AG08396 (cell line): ENCODE results near the gene JMJD1C.
"Not testable (repeated sequence)": the region's sequence is repeated elsewhere in the genome, so short reads cannot be mapped to it uniquely, and the experiment has no call there.

ENCODE experiments used
- DNase-seq: peaks from one replicate; pipeline ENCODE4 v3.0.0; 2012; ENCODE audit warnings: low spot score, mixed read lengths

The JMJD1C gene

GRCh38 chr10:63465293-63466143, at the start of gene JMJD1C:
Gene JMJD1C (minus strand): TSS chr10:63465977. CDS start chr10:63465662, 315 bp downstream.
- peak; percentile 89 for DNase-seq

DNA sequence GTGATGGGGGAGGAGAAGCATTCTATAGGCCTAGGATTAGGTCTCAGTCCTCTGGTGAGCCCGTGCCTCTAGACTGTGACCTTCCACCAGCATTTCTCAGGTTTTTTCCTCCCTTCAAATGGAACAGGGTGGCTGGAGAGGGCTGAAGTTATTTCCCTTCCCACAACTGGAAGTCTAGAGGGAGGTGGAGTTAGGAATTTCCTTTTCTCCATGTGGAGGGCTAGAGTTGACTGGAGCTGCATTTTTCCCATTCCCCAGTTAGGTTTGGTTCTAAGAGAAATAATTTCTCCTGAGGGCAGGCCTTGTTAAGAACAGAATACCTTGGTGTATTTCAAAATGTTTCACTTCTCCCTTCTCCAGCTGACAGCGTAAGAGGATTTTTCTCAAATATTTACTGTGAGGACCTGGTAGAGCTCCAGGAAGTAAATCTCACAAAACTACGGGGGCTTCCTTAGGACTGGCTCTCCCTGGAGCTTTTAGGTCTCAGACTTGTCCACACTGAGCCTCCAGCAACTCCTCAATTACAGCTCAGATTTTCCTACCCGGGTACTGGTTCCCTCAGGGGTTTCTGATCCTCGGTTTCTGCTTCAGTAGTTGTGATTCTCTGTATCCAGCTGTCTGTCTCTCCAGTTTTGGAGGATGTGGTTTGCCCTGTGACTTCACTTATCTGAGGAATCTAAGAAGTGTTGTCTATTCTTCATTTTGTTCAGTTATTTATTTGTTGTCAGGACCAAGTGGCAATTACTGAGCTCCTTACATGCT, 49.4 kb upstream of the JMJD1C start:
- peak; percentile 32 for DNase-seq

DNA sequence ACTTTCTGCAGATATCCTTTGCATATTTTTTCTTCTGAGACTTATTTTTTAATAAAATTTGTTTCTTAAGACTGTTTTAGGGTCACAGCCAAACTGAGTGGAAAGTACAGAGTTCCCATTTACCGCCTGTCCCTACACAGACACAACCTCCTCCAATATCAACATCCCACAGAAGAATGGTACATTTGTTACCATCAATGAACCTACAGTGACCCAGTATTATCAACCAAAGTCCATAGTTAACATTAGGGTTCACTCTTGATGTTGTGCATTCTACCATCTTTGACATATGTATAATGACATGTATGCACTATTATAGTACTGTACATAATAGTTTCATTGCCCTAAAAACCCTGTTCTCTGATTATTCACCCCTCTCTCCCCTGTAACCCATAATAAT, 40.8 kb upstream of the JMJD1C start:
- DNase-seq, result no peak

DNA sequence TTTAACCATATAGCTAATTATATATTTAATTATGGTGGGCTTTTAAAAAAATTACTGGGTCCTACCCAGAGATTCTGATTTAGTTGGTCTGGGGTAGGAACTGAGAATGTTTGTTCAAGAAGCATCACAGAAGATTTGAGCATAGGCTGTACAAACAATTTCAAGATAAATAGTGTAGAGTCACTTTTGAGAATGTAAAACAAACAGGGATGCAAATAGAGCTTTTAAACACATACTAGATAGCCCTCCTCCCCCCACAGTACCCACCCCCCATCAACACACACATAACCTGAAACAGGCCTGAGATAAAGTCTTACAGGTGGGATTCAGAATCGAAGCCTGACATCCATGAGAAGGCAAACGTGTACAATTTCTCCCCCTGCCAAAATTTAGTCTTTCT, 39.8 kb upstream of the JMJD1C start:
- DNase-seq, result no peak

DNA sequence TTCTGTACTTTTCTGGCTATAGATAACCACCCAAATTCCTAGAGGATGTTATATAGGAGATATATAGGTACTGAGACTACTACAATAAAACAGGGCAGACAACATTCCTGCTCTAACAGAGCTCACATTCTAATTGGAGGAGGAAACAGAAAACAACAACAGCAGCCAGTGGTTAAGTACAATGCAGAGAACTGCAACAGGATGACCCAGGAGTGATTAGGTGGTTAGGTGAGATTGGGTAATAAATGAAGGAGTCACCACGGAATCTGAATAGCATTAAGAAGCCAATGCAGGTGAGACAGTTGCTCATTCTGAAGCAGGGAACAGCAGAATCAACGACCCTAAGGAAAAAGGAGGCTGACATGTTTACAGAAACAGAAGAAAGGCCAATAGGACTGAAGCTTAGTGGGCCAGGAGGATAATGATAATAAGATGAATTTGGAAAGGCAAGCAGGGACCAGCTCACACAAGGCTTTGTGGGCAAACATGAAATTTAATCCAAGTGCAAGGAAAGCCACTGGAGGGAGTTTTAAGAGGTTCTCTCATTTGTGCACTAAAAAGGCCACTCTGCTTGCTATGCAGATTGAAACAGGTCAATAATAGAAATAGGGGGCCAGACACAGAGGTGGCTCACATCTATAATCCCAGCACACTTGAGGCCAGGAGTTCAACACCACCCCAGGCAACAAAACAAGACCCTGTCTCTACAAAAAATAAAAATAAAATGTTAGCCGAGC, 38.5 kb upstream of the JMJD1C start:
- no peak for DNase-seq

GRCh38 chr10:63503395-63503794, 37.6 kb upstream of the JMJD1C start:
- DNase-seq, result no peak

DNA sequence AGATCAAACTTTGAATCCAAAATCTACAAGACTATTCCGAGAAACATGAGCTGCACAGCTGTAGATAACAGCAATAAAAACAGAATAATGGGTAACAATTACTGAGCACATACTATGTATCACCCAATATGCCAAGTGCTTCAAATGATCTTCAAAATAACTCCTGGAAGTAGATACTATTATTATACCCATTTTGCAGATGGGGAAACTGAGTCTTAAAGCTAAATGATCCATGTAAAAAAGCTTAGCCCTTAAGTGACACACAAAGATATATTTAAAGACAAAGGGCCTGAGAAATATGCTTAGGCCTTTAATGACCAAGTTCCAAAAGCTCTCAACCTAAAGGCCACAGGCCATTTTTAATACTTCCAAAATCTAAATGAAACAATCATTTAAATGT, 37.1 kb upstream of the JMJD1C start:
- DNase-seq, result no peak

DNA sequence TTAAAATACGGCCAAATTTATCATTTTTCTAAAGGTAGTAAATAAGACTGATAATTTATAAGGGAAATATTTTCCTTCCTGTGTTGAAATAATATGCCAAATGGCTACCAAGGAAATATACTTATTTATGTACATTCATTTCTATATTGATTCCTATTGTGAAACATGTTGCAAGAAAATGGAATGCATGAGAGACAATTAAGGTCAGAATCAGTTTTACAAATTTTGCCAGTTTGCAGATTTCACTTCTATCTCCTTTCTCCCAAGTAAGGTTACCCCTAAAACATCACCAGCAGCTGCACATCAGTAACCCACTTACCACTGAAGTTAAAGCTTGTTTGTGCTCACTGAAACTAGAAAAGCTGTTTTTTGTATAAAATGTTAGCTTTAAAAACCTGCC, 36.2 kb upstream of the JMJD1C start:
- no peak for DNase-seq

GRCh38 chr10:63500551-63500950, 34.8 kb upstream of the JMJD1C start:
- not testable (repeated sequence) for DNase-seq

DNA sequence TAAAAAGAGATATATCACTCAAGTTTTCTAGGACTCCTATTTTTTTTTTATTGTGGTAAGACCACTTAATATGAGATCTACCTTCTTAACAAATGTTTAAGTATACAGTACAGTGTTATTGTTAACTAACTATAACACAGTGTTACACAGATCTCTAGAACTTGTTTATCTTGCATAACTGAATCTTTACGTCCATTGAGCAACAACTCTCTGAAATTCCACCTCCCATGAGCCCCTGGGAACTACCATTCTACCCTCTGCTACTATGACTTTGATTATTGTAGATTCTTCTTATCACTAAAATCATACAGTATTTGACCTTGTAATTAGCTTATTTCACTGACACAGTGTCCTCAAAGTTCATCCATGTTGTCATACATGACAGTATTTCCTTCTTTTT, 32.9 kb upstream of the JMJD1C start:
- DNase-seq, result no peak

DNA sequence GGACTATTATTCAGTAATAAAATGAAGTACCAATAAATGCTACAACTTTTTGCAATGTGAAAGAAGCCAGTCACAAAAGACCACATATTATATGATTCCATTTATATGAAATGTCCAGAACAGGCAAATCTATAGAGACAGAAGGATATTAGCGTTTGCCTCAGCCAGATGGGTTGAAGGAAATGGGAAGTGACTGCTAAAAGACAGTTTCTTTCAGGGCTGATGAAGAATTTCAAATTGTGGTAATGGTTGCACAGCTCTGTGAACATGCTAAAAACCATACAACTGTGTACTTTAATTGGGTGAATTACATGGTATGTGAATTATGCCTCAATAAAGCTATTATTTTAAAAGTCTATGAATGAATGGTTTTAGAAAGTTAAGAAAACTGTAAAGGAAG, 31.5 kb upstream of the JMJD1C start:
- no peak for DNase-seq

- no peak for DNase-seq
Measured at GRCh38 chr10:63496561-63496960, 30.8 kb upstream of the JMJD1C start.

GRCh38 chr10:63494951-63495350, 29.2 kb upstream of the JMJD1C start:
- no peak for DNase-seq

DNA sequence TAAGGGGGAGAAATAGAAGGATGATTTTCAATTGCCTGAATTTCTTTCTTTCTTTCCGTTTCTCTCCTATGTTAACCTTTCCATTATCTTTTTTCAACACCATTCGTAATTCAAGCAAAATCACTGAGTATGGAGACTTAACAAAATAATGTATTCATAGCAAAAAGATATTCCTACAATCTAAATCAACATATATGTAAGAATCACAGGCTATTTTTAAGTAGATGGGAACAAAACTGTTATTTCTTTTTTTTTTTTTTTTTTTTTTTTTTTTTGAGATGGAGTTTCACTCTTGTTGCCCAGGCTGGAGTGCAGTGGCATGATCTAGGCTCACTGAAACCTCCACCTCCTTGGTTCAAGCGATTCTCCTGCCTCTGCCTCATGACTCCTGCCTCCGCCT, 27.2 kb upstream of the JMJD1C start:
- DNase-seq, result no peak

- not testable (repeated sequence) for DNase-seq
Measured at GRCh38 chr10:63492317-63492690, 26.5 kb upstream of the JMJD1C start.

- DNase-seq, result peak; percentile 20
Measured at GRCh38 chr10:63491588-63492316, 26.0 kb upstream of the JMJD1C start.

- no peak for DNase-seq
Measured at GRCh38 chr10:63489838-63490237, 24.1 kb upstream of the JMJD1C start.

- DNase-seq, result no peak
Measured at GRCh38 chr10:63487990-63488389, 22.2 kb upstream of the JMJD1C start.

DNA sequence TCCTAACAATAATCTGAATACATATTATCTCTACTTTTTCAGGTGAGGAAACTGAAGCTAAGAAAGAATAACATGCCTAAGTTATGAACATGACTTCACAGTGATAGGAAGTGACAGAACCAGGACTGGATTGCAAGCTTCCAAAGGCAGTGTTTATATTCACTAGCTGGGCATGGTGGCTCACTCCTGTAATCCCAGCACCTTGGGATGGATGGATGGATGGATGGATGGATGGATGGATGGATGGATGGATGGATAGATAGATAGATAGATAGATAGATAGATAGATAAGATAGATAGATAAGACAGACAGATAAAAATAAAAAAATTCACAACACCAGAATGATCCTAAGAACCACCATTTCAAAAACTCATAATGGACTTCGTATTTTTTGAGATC, 18.2 kb upstream of the JMJD1C start:
- DNase-seq, result no peak

DNA sequence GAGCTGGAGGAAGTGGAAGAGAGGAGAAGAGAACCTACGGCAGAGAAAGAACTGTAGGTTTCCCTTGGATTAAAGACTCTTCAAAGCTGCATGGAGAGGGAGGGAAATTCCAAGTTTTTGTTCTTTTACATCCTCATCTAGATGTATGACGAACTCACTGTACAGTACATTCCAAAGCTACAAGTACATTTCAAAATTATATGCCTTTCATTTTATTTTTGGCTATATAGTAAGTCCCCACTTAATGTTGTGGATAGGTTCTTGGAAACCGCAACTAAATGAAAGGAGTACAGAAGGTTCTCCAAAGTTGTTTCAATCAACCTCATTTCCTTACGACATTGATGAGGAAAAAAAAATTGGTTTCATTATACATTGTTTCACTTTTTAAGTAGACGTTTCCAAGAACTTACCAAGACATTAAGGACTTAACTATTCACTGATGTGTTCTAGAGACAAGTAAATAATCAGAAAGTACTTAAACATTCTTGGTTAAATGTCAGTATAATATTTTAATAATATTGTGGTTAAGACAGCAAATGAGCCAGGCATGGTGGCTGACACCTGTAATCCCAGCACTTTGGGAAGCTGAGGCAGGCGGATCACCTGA, 16.1 kb upstream of the JMJD1C start:
- no peak for DNase-seq

DNA sequence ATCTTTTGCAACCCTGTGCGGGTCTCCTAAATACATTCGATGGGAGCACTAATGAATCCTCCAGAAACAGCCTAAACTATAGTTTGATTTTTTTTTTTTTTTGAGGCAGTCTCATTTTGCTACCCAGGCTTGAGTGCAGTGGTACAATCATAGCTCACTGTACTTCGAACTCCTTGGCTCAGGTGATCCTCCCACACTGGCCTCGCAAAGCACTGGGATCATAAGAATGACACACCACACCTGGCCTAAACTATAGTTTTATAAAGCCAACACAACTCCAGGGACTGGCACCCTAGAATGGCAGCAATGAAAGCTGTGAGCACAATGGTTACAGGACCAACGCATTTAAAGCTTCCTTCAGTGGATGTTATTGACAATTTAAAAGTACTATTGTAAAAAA, 14.5 kb upstream of the JMJD1C start:
- DNase-seq, result no peak

DNA sequence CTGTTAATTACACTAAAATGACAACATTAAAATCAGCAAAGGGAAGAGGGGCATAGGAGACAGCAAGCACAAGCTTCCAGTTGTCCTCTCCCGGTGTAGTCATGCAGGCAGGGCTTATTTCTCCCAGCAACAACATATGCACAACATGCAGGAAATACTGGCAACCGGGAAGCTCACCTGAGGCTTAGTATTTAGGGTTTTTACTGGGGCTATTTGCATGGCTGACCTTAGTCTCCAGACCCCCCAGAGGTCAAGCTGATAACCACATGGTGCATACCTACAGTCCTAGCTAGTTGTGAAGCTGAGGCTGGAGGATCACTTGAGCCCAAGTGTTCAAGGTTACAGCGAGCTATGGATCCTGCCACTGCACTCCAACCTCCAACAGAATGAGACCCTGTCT, 12.8 kb upstream of the JMJD1C start:
- DNase-seq, result no peak
